ENCODE results near the gene TNNC2. TPM values are rescaled to one million over a fixed set of nuclear protein-coding genes. Genes with fewer than 3 reads are reported as not detected.

Gene TNNC2
- total and polyA plus RNA-seq, 9 of the 15 experiments (the other 6 are each of a cell fraction or from before 2014, with no cell fraction given), result not detected

GRCh38 chr20:45866454-45866853 is 39.3 kb upstream of the TNNC2 start:
- Histone ChIP-seq H3K9me1 (ENCODE audit: control insufficient read depth, insufficient read depth, low read length) (no peaks in the 10 kb centered on the region), H3K36me3 (ENCODE audit: control insufficient read depth, insufficient read depth, low read length) (no peaks in the 10 kb centered on the region), H4K20me1 (replicated peaks; ENCODE audit: control insufficient read depth, insufficient read depth, low read length) (no peaks in the 10 kb centered on the region), H3K79me2 (ENCODE audit: control insufficient read depth, insufficient read depth, low read length) (no peaks in the 10 kb centered on the region), H3K4me1 (replicated peaks in 1 of 2; ENCODE audit: control insufficient read depth in 2 of 2, insufficient read depth in 2 of 2, low read length in 2 of 2) (no peaks in the 10 kb centered on the region; a peak in 1 of 5 replicates), H3K9me3 (replicated peaks; ENCODE audit: control insufficient read depth, insufficient read depth, low read depth, low read length) (no peaks in the 10 kb centered on the region), H3K4me2 (ENCODE audit: insufficient read depth, low read length) (no peak overlapping the region), H3K4me3 (no peak overlapping the region), H3K9ac (ENCODE audit: insufficient read depth in 1 of 2, low read depth in 2 of 2, low read length in 2 of 2) (no peak overlapping the region), H2AFZ (ENCODE audit: low read depth, low read length) (no peak overlapping the region), H3K27me3 (ENCODE audit: control insufficient read depth in 2 of 2, insufficient read depth in 2 of 2, low read length in 2 of 2) (no peaks in the 10 kb centered on the region), H3K27ac (ENCODE audit: extremely low read depth, low read depth, low read length) (no peak overlapping the region)
- ATAC-seq, result no peak
- TF ChIP-seq ZNF695 (CRISPR knock-in tag; IDR thresholded peaks at IDR 0.05), result no peak
- no peak for TF ChIP-seq JUN (IDR thresholded peaks at IDR 0.05; ENCODE audit: borderline replicate concordance, low read depth, low read length)
- TF ChIP-seq JUN (CRISPR knock-in tag; IDR thresholded peaks at IDR 0.05; ENCODE audit: borderline replicate concordance), result no peak
- no peak for TF ChIP-seq ZNF444 (CRISPR knock-in tag; IDR thresholded peaks at IDR 0.05)
- TF ChIP-seq BACH1 (tag; IDR thresholded peaks at IDR 0.05), result no peak
- TF ChIP-seq ZNF121 (CRISPR knock-in tag; conservative IDR thresholded peaks at IDR 0.05), result peak; percentile 66
- TF ChIP-seq ZNF316 (IDR thresholded peaks at IDR 0.05), result no peak
- ChIA-PET CTCF (ENCODE audit: low intra/inter-chr PET ratio) (no interaction called here), POLR2A (interaction anchor here (1.3 kb wide), 1 partner anchor 19 kb away, joined by 3 read pairs; no protein-coding TSS in a partner anchor)
- no peak for FAIRE-seq
- DNase-seq (ENCODE audit: extremely low read depth in 1 of 4, low spot score in 3 of 4), result no peak
- 80% methylated on average over 5 of the region's 5 CpGs for WGBS (ENCODE audit: insufficient coverage, low coverage, missing lambda C conversion rate)
- intact Hi-C loops (cut with micrococcal nuclease), result no loop called here
- no TSS peak for BruUV-seq (replicated peaks)
- in situ Hi-C loops (cut with MboI), result no loop called here

All from K562 (cell line).